Ureter (tissue), 1 donor: Measurements from ENCODE around the gene SPIN2A. TPM values are rescaled to one million over a fixed set of nuclear protein-coding genes. Genes with fewer than 3 reads are reported as not detected.
"Not testable (repeated sequence)": the region's sequence is repeated elsewhere in the genome, so short reads cannot be mapped to it uniquely, and the experiment has no call there.

Experiments
- DNase-seq: peaks from one replicate; pipeline ENCODE4 v3.0.0-alpha.2; 2020; ENCODE audit warnings: low spot score
- total RNA-seq: library from RNA; stranded (reverse); gene quantifications from one replicate; pipeline ENCODE4 v1.2.4, GENCODE V29; 2023
- donor health status: DM: yes; HTN: yes; CAD: no.

Gene SPIN2A
- total RNA-seq, 1 donor from 2014 or later: 1.4 TPM

GRCh38 chrX:57102918-57103317 is 34.3 kb downstream of the SPIN2A start:
- DNase-seq: not testable (repeated sequence)

Other genes starting within 250 kb of the SPIN2A start
- 23.8 TPM for gene SPIN3, start 141.9 kb downstream of the SPIN2A start, total RNA-seq
- gene SPIN2B, start 15.8 kb downstream of the SPIN2A start, total RNA-seq: 19.8 TPM
- 9.1 TPM for gene FAAH2, start 149.3 kb upstream of the SPIN2A start, total RNA-seq